Body of pancreas (tissue), 4 donors: ENCODE data around the gene DEFB124. TPM values are rescaled to one million over a fixed set of nuclear protein-coding genes. Genes with fewer than 3 reads are reported as not detected.
A peak's percentile ranks its signal among the peaks of the same experiment; 100 is the strongest.

ENCODE experiments used
- ATAC-seq: fragments of 150-250 bp; one replicate; pipeline ENCODE4 v1.9.1; 2016
- DNase-seq, 4 donors: peaks; one replicate each; pipeline ENCODE4 v3.0.0-alpha.2; 2019
- H3K27ac ChIP-seq, 4 donors: fragments of 200-600 bp; sonication (generic); 1 replicate in 3 of 4; 2 replicates in 1 of 4; pipeline versions ENCODE4 v1.5.1 to v1.6.1; 2016 to 2019; ENCODE audit warnings: mild to moderate bottlenecking in 1 of 4, mixed read lengths in 1 of 4, moderate library complexity in 1 of 4
- H3K27me3 ChIP-seq, 2 donors: fragments of 200-600 bp; sonication (generic); one replicate each; pipeline ENCODE4 v1.6.0; 2016; ENCODE audit warnings: mild to moderate bottlenecking in 1 of 2
- H3K36me3 ChIP-seq, 2 donors: fragments of 200-600 bp; sonication (generic); replicated peaks in 1 of 2; 2 replicates each; pipeline ENCODE4 v1.5.1; 2016; ENCODE audit warnings: low read depth in 2 of 2; ENCODE audit not compliant: insufficient read depth in 1 of 2
- H3K4me1 ChIP-seq: fragments of 200-600 bp; sonication (generic); one replicate; pipeline ENCODE4 v1.6.0; 2016
- H3K4me3 ChIP-seq, 2 donors: fragments of 200-600 bp; sonication (generic); 1 replicate in 1 of 2; 2 replicates in 1 of 2; pipeline ENCODE4 v1.5.1; 2016 to 2019
- H3K9me3 ChIP-seq, 3 donors: fragments of 200-600 bp; sonication (generic); 1 replicate in 2 of 3; 2 replicates in 1 of 3; pipeline ENCODE4 v1.5.1; 2016
- CTCF ChIP-seq, 7 experiments: fragments of 450-650 bp in 4 of 7; fragments of 200-600 bp in 3 of 7; sonication (generic) in 3 of 7; IDR thresholded peaks; one replicate each; pipeline ENCODE4 v1.5.1; 2016 to 2019; ENCODE audit warnings: antibody characterized with exemption in 7 of 7
- POLR2A ChIP-seq, 3 donors: fragments of 450-650 bp; IDR thresholded peaks; one replicate each; pipeline ENCODE4 v1.6.1; 2016; ENCODE audit warnings: antibody characterized with exemption in 3 of 3, mild to moderate bottlenecking in 2 of 3
- WGBS, 2 donors: methylation state at CpG; one replicate each; pipeline ENCODE4 v1.1.5; 2017; 5-methylcytosine and 5-hydroxymethylcytosine counted together
- intact Hi-C: fragments of 100-400 bp; cut with DNase I; formaldehyde crosslinking; loops from one replicate; pipeline ENCODE4 v1.15.1; 2023
- total RNA-seq, 2 donors: library from RNA; depleted of rRNA; stranded (reverse); fragments of >200 nt; gene quantifications; one replicate each; pipeline ENCODE4 v1.1.0, GENCODE V29; 2016

Gene DEFB124
- total RNA-seq, 2 donors from 2014 or later, result not detected

GRCh38 chr20:31489152-31489551, 14.2 kb upstream of the DEFB124 start:
- ATAC-seq (no peak), DNase-seq (no peak)
- TF ChIP-seq POLR2A (IDR thresholded peaks at IDR 0.05), result no peak
- Histone ChIP-seq H3K27ac (no peak overlapping the region), H3K36me3 (no peaks in the 10 kb centered on the region), H3K4me3 (no peak overlapping the region), H3K9me3 (no peaks in the 10 kb centered on the region), H3K27me3 (peaks cover 0 to 3% of the 10 kb centered on the region in 2 donors), H3K4me1 (peaks cover 10% of the 10 kb centered on the region)
- intact Hi-C loops, result no loop called here
- 70 to 74% methylated on average over 3 of the region's 3 CpGs for WGBS, 2 donors

GRCh38 chr20:31488115-31488514, 13.2 kb upstream of the DEFB124 start:
- Histone ChIP-seq H3K4me1 (peaks cover 10% of the 10 kb centered on the region), H3K27me3 (peaks cover 0 to 6% of the 10 kb centered on the region in 2 donors), H3K4me3 (no peak overlapping the region), H3K36me3 (no peaks in the 10 kb centered on the region), H3K9me3 (no peaks in the 10 kb centered on the region), H3K27ac (no peak overlapping the region)
- ATAC-seq, result no peak
- 67 to 79% methylated on average over 2 of the region's 2 CpGs for WGBS, 2 donors
- intact Hi-C loops, result no loop called here
- no peak for TF ChIP-seq POLR2A (IDR thresholded peaks at IDR 0.05)
- TF ChIP-seq CTCF (IDR thresholded peaks at IDR 0.05), result no peak
- no peak for DNase-seq

- ATAC-seq, result peak; percentile 64
- 13 to 17% methylated on average over 25 to 31 of the region's 31 CpGs for WGBS, 2 donors
- H3K27me3 ChIP-seq, result peaks cover 0 to 6% of the 10 kb centered on the region in 2 donors
- DNase-seq, result peak in 3 of 4 donors; percentile 30 to 36 (median 34)
- peaks cover 10% of the 10 kb centered on the region for H3K4me1 ChIP-seq
- intact Hi-C loops, result no loop called here
- H3K27ac ChIP-seq, result peak overlapping the region in 2 of 4 donors; percentile 13 to 47
- H3K36me3 ChIP-seq, result no peaks in the 10 kb centered on the region
- no peaks in the 10 kb centered on the region for H3K9me3 ChIP-seq
- H3K4me3 ChIP-seq, result no peak overlapping the region
- TF ChIP-seq POLR2A (IDR thresholded peaks at IDR 0.05), result no peak
- no peak for TF ChIP-seq CTCF (IDR thresholded peaks at IDR 0.05)
These were observed 10.8 kb upstream of the DEFB124 start for GRCh38 chr20:31485450-31486339.

- DNase-seq, result no peak
- no peak overlapping the region for H3K4me3 ChIP-seq
- 7 to 28% methylated on average over 8 to 36 of the region's 36 CpGs for WGBS, 2 donors
- peaks cover 10% of the 10 kb centered on the region for H3K4me1 ChIP-seq
- intact Hi-C loops, result no loop called here
- no peaks in the 10 kb centered on the region for H3K36me3 ChIP-seq
- H3K27me3 ChIP-seq, result peaks cover 0 to 6% of the 10 kb centered on the region in 2 donors
- no peak for ATAC-seq
- H3K9me3 ChIP-seq, result no peaks in the 10 kb centered on the region
- TF ChIP-seq CTCF (IDR thresholded peaks at IDR 0.05) (no peak), POLR2A (IDR thresholded peaks at IDR 0.05) (no peak)
- H3K27ac ChIP-seq, result no peak overlapping the region
These were observed 9.1 kb upstream of the DEFB124 start for GRCh38 chr20:31484001-31484400.

- no peak overlapping the region for H3K4me3 ChIP-seq
- intact Hi-C loops, result no loop called here
These were observed 1.8 kb upstream of the DEFB124 start for GRCh38 chr20:31476643-31477215.

More at GRCh38 chr20:31476643-31477215, 1.8 kb upstream of the DEFB124 start:
- H3K9me3 ChIP-seq, result no peaks in the 10 kb centered on the region
- TF ChIP-seq CTCF (IDR thresholded peaks at IDR 0.05), result no peak
- H3K4me1 ChIP-seq, result peaks cover 11% of the 10 kb centered on the region
- H3K27me3 ChIP-seq, result peaks cover 0 to 7% of the 10 kb centered on the region in 2 donors
- H3K36me3 ChIP-seq, result no peaks in the 10 kb centered on the region
- 73 to 75% methylated on average over 5 to 6 of the region's 6 CpGs for WGBS, 2 donors
- no peak overlapping the region for H3K27ac ChIP-seq
- ATAC-seq (no peak), DNase-seq (no peak)
